HepG2 (cell line): ENCODE measurements around the gene SLC6A16. TPM values are rescaled to one million over a fixed set of nuclear protein-coding genes. Genes with fewer than 3 reads are reported as not detected.

Experiments
- microRNA-seq: library from miRNA; unstranded; fragments of <30 nt; microRNA quantifications from one replicate; pipeline ENCODE4, GENCODE V29; 2020
- polyA plus RNA-seq, 8 experiments: library from polyadenylated mRNA; depleted of rRNA in 3 of 8; stranded (reverse) in 7 of 8; unstranded in 1 of 8; fragments of >200 nt; fragmentation: Illumina TruSeq in 4 of 8; extraction: Trizol in 4 of 8; gene quantifications; 2 replicates each; pipeline versions ENCODE4 v1.2.1 to v1.2.3, GENCODE V29; 2011 to 2016; ENCODE audit warnings: low read depth in 4 of 8, missing spikeins in 1 of 8, mixed read lengths in 1 of 8; ENCODE audit not compliant: insufficient read depth in 1 of 8
- small RNA-seq, 3 experiments: library from RNA; depleted of rRNA; stranded (forward); fragments of <200 nt; gene quantifications; one replicate each; pipeline ENCODE3, GENCODE V24; 2012; ENCODE audit warnings: low read depth in 2 of 3, low replicate concordance in 1 of 3; ENCODE audit not compliant: insufficient read length in 3 of 3, insufficient read depth in 2 of 3
- total RNA-seq, 5 experiments: library from RNA; depleted of rRNA; stranded (reverse); fragments of >200 nt; fragmentation: Illumina TruSeq; extraction: Trizol; gene quantifications; 2 replicates each; pipeline ENCODE4 v1.2.3, GENCODE V29; 2016; ENCODE audit warnings: low read depth in 1 of 5

SLC6A16 gene
- total and polyA plus RNA-seq, 2 of the 13 experiments (the other 11 are each of a cell fraction or from before 2014, with no cell fraction given) = 0.07 to 0.18 TPM

Small RNAs within 50 kb of the gene (microRNA-seq; reads per million reads assigned to microRNA genes)
- gene MIR4324 = not detected

Small RNAs within 50 kb of the gene (small RNA-seq; reads per million reads assigned to genes)
- gene MIR4324 = 0 reads per million in 3 experiments

Other genes starting within 250 kb of the SLC6A16 start
- gene SNRNP70, start 239.7 kb downstream of the SLC6A16 start, total RNA-seq (2016; rRNA removed; fragmentation: Illumina TruSeq; extraction: Trizol) = 85.9 and 150 TPM in 2 replicates
- gene SNRNP70, start 239.7 kb downstream of the SLC6A16 start, polyA plus RNA-seq (2011; rRNA removed) = 210 and 272 TPM in 2 replicates
- gene LIN7B, start 210.8 kb downstream of the SLC6A16 start, total RNA-seq (2016; rRNA removed; fragmentation: Illumina TruSeq; extraction: Trizol) = 3.5 and 5.3 TPM in 2 replicates
- 7.6 and 8.6 TPM in 2 replicates for gene LIN7B, start 210.8 kb downstream of the SLC6A16 start, polyA plus RNA-seq (2011; rRNA removed)
- 0.80 and 1.4 TPM in 2 replicates for gene C19orf73, start 206.0 kb downstream of the SLC6A16 start, total RNA-seq (2016; rRNA removed; fragmentation: Illumina TruSeq; extraction: Trizol)
- 1.5 and 3.0 TPM in 2 replicates for gene C19orf73, start 206.0 kb downstream of the SLC6A16 start, polyA plus RNA-seq (2011; rRNA removed)
- gene PPFIA3, start 205.6 kb downstream of the SLC6A16 start, total RNA-seq (2016; rRNA removed; fragmentation: Illumina TruSeq; extraction: Trizol) = 6.3 and 8.6 TPM in 2 replicates
- gene PPFIA3, start 205.6 kb downstream of the SLC6A16 start, polyA plus RNA-seq (2011; rRNA removed) = 6.7 and 8.9 TPM in 2 replicates
- 1.5 and 3.6 TPM in 2 replicates for gene HRC, start 169.8 kb downstream of the SLC6A16 start, total RNA-seq (2016; rRNA removed; fragmentation: Illumina TruSeq; extraction: Trizol)
- 15.4 and 26.4 TPM in 2 replicates for gene HRC, start 169.8 kb downstream of the SLC6A16 start, polyA plus RNA-seq (2011; rRNA removed)
- 1.7 and 1.9 TPM in 2 replicates for gene TRPM4, start 167.4 kb downstream of the SLC6A16 start, total RNA-seq (2016; rRNA removed; fragmentation: Illumina TruSeq; extraction: Trizol)
- 4.3 and 6.3 TPM in 2 replicates for gene TRPM4, start 167.4 kb downstream of the SLC6A16 start, polyA plus RNA-seq (2011; rRNA removed)
- not detected in 2 replicates for gene CD37, start 10.2 kb upstream of the SLC6A16 start, total RNA-seq (2016; rRNA removed; fragmentation: Illumina TruSeq; extraction: Trizol)
- not detected in 2 replicates for gene CD37, start 10.2 kb upstream of the SLC6A16 start, polyA plus RNA-seq (2011; rRNA removed)
- 12.1 and 12.5 TPM in 2 replicates for gene TEAD2, start 37.2 kb upstream of the SLC6A16 start, total RNA-seq (2016; rRNA removed; fragmentation: Illumina TruSeq; extraction: Trizol)
- 10.4 and 10.8 TPM in 2 replicates for gene TEAD2, start 37.2 kb upstream of the SLC6A16 start, polyA plus RNA-seq (2011; rRNA removed)
- gene DKKL1, start 38.7 kb upstream of the SLC6A16 start, total RNA-seq (2016; rRNA removed; fragmentation: Illumina TruSeq; extraction: Trizol) = 0.31 TPM in 1 of 2 replicates, not detected in the other
- 0.30 and 0.33 TPM in 2 replicates for gene DKKL1, start 38.7 kb upstream of the SLC6A16 start, polyA plus RNA-seq (2011; rRNA removed)
- not detected in 2 replicates for gene KASH5, start 63.1 kb upstream of the SLC6A16 start, total RNA-seq (2016; rRNA removed; fragmentation: Illumina TruSeq; extraction: Trizol)
- not detected in 2 replicates for gene KASH5, start 63.1 kb upstream of the SLC6A16 start, polyA plus RNA-seq (2011; rRNA removed)
- not detected in 2 replicates for gene PTH2, start 98.2 kb upstream of the SLC6A16 start, total RNA-seq (2016; rRNA removed; fragmentation: Illumina TruSeq; extraction: Trizol)
- not detected in 2 replicates for gene PTH2, start 98.2 kb upstream of the SLC6A16 start, polyA plus RNA-seq (2011; rRNA removed)
- gene GFY, start 100.2 kb upstream of the SLC6A16 start, total RNA-seq (2016; rRNA removed; fragmentation: Illumina TruSeq; extraction: Trizol) = not detected in 2 replicates
- gene GFY, start 100.2 kb upstream of the SLC6A16 start, polyA plus RNA-seq (2011; rRNA removed) = not detected in 2 replicates
- gene SLC17A7, start 116.3 kb upstream of the SLC6A16 start, total RNA-seq (2016; rRNA removed; fragmentation: Illumina TruSeq; extraction: Trizol) = not detected in 2 replicates
- 0.32 and 0.37 TPM in 2 replicates for gene SLC17A7, start 116.3 kb upstream of the SLC6A16 start, polyA plus RNA-seq (2011; rRNA removed)
- 94.9 and 110 TPM in 2 replicates for gene PIH1D1, start 126.6 kb upstream of the SLC6A16 start, total RNA-seq (2016; rRNA removed; fragmentation: Illumina TruSeq; extraction: Trizol)
- 126 and 137 TPM in 2 replicates for gene PIH1D1, start 126.6 kb upstream of the SLC6A16 start, polyA plus RNA-seq (2011; rRNA removed)
- gene ALDH16A1, start 128.0 kb upstream of the SLC6A16 start, total RNA-seq (2016; rRNA removed; fragmentation: Illumina TruSeq; extraction: Trizol) = 29.6 and 34.9 TPM in 2 replicates
- 8.4 and 9.2 TPM in 2 replicates for gene ALDH16A1, start 128.0 kb upstream of the SLC6A16 start, polyA plus RNA-seq (2011; rRNA removed)
- gene FLT3LG, start 149.0 kb upstream of the SLC6A16 start, total RNA-seq (2016; rRNA removed; fragmentation: Illumina TruSeq; extraction: Trizol) = 0.58 and 1.5 TPM in 2 replicates
- gene FLT3LG, start 149.0 kb upstream of the SLC6A16 start, polyA plus RNA-seq (2011; rRNA removed) = 2.6 and 3.0 TPM in 2 replicates
- gene RPL13A, start 162.4 kb upstream of the SLC6A16 start, total RNA-seq (2016; rRNA removed; fragmentation: Illumina TruSeq; extraction: Trizol) = 2,601 and 3,137 TPM in 2 replicates
- gene RPL13A, start 162.4 kb upstream of the SLC6A16 start, polyA plus RNA-seq (2011; rRNA removed) = 3,407 and 3,954 TPM in 2 replicates
- 2,345 and 2,734 TPM in 2 replicates for gene RPS11, start 171.2 kb upstream of the SLC6A16 start, total RNA-seq (2016; rRNA removed; fragmentation: Illumina TruSeq; extraction: Trizol)
- 2,839 and 2,896 TPM in 2 replicates for gene RPS11, start 171.2 kb upstream of the SLC6A16 start, polyA plus RNA-seq (2011; rRNA removed)
- gene FCGRT, start 187.5 kb upstream of the SLC6A16 start, total RNA-seq (2016; rRNA removed; fragmentation: Illumina TruSeq; extraction: Trizol) = 124 and 225 TPM in 2 replicates
- gene FCGRT, start 187.5 kb upstream of the SLC6A16 start, polyA plus RNA-seq (2011; rRNA removed) = 121 and 149 TPM in 2 replicates
- 1.7 and 10.1 TPM in 2 replicates for gene RCN3, start 202.8 kb upstream of the SLC6A16 start, total RNA-seq (2016; rRNA removed; fragmentation: Illumina TruSeq; extraction: Trizol)
- gene RCN3, start 202.8 kb upstream of the SLC6A16 start, polyA plus RNA-seq (2011; rRNA removed) = 3.0 and 3.3 TPM in 2 replicates